Heart left ventricle (tissue), 16 donors: ENCODE data around the gene SH3PXD2A. TPM values are rescaled to one million over a fixed set of nuclear protein-coding genes. Genes with fewer than 3 reads are reported as not detected.

Experiments used
- ATAC-seq, 4 donors: fragments of 200-7000 bp; cut with Tn5 transposase; one replicate each; pipeline ENCODE4 v1.9.1; 2020 to 2022; ENCODE audit warnings: moderate library complexity in 4 of 4, mild to moderate bottlenecking in 3 of 4, moderate number of reproducible peaks in 1 of 4
- DNase-seq, 5 donors: peaks; one replicate each; pipeline ENCODE4 v3.0.0-alpha.2; 2020
- H3K27ac ChIP-seq, 12 donors: fragments of 200-600 bp; sonication (generic) in 4 of 12; one replicate each; pipeline versions ENCODE4 v1.5.0 to v1.8.0; 2016 to 2022; ENCODE audit warnings: mild to moderate bottlenecking in 2 of 12
- H3K27me3 ChIP-seq, 9 donors: fragments of 200-600 bp; sonication (generic) in 2 of 9; one replicate each; pipeline versions ENCODE4 v1.5.1 to v1.8.0; 2016 to 2022; ENCODE audit warnings: mild to moderate bottlenecking in 3 of 9
- H3K36me3 ChIP-seq, 9 donors: fragments of 200-600 bp; sonication (generic) in 2 of 9; one replicate each; pipeline versions ENCODE4 v1.5.0 to v1.8.0; 2018 to 2022; ENCODE audit warnings: mild to moderate bottlenecking in 2 of 9
- H3K4me1 ChIP-seq, 12 donors: fragments of 200-600 bp; sonication (generic) in 4 of 12; one replicate each; pipeline versions ENCODE4 v1.5.0 to v1.8.0; 2016 to 2022; ENCODE audit warnings: mild to moderate bottlenecking in 3 of 12
- H3K4me3 ChIP-seq, 12 donors: fragments of 200-600 bp; sonication (generic) in 4 of 12; one replicate each; pipeline versions ENCODE4 v1.5.0 to v1.8.0; 2017 to 2022; ENCODE audit warnings: mild to moderate bottlenecking in 9 of 12, moderate library complexity in 4 of 12
- H3K9me3 ChIP-seq, 12 donors: fragments of 200-600 bp; sonication (generic) in 4 of 12; one replicate each; pipeline versions ENCODE4 v1.5.0 to v1.8.0; 2016 to 2022; ENCODE audit warnings: mild to moderate bottlenecking in 1 of 12
- POLR2A ChIP-seq, 2 donors: fragments of 450-650 bp; IDR thresholded peaks; one replicate each; pipeline ENCODE4 v1.6.1; 2017; ENCODE audit warnings: antibody characterized with exemption in 2 of 2, mild to moderate bottlenecking in 2 of 2, moderate library complexity in 2 of 2
- WGBS, 4 donors: extraction: QIAGEN DNeasy Blood & Tissue Kit in 2 of 4; methylation state at CpG; one replicate each; pipeline versions ENCODE4 v1.1.5 to v1.1.7; 2013 to 2018; 5-methylcytosine and 5-hydroxymethylcytosine counted together
- intact Hi-C, 10 donors: fragments of 100-400 bp; cut with DNase I; formaldehyde crosslinking; loops; one replicate each; pipeline versions ENCODE4 v1.11.1 to v1.14.2; 2022
- polyA plus RNA-seq, 2 donors: library from polyadenylated mRNA; stranded (reverse); fragments of 200-250 nt; gene quantifications; one replicate each; pipeline ENCODE4 v1.2.3, GENCODE V29; 2013
- total RNA-seq, 9 donors: library from RNA; depleted of rRNA in 2 of 9; stranded (reverse); fragments of >200 nt in 2 of 9; fragmentation: NEBNext Ultra II Directional in 3 of 9; extraction: Animal tissue kit (Norgen Biotek cat#: 25700) in 3 of 9; gene quantifications; one replicate each; pipeline versions ENCODE4 v1.1.0 to v1.2.4, GENCODE V29; 2016 to 2023
- TF ChIP-seq, protein P1 (sequence below), 12 donors: fragments of 200-600 bp; sonication (generic) in 4 of 12; IDR thresholded peaks; one replicate each; pipeline versions ENCODE4 v1.5.0 to v1.8.0; 2018 to 2022; ENCODE audit warnings: antibody characterized with exemption in 12 of 12, mild to moderate bottlenecking in 5 of 12
- donor health status: ischemic (EF 13 %, LVEDD 7.1; RV severe dilation, severe dysfunction).
- donor health status: healthy with polysubstance abuse.
- donor health status: DM: no; HTN: yes; CAD: no.
- donor health status: DM: no; HTN: no; CAD: no.
- donor health status: ischemic (EF 25% LVEDD 6.9; RV normal size, moderate dysfunction).
- donor health status: ischemic (EF 25% LVEDD 5.7; RV mildly dilated, moderate dysfunction).
- donor health status: healthy.
- donor health status: DM: yes; HTN: yes; CAD: no.
- donor health status: ischemic (EF 35%, LVEDD 5.7; RV mildly dilated, moderate dysfunction).
- donor health status: nonischemic (EF 11% LVEDD 7.7; RV severe dilation, severe dysfunction).
- donor health status: DM: yes; HTN: yes; CAD: no.
- donor health status: PGD.
- donor health status: ischemic (EF 29% LVEDD 5.4; RV normal size, mild dysfunction).
- donor health status: nonischemic (EF 23%, LVEDD 6.1; RV moderate dilation, normal function).

The SH3PXD2A gene
- total and polyA plus RNA-seq, 11 donors: 11.8 to 43.4 (median 31.1) TPM

DNA sequence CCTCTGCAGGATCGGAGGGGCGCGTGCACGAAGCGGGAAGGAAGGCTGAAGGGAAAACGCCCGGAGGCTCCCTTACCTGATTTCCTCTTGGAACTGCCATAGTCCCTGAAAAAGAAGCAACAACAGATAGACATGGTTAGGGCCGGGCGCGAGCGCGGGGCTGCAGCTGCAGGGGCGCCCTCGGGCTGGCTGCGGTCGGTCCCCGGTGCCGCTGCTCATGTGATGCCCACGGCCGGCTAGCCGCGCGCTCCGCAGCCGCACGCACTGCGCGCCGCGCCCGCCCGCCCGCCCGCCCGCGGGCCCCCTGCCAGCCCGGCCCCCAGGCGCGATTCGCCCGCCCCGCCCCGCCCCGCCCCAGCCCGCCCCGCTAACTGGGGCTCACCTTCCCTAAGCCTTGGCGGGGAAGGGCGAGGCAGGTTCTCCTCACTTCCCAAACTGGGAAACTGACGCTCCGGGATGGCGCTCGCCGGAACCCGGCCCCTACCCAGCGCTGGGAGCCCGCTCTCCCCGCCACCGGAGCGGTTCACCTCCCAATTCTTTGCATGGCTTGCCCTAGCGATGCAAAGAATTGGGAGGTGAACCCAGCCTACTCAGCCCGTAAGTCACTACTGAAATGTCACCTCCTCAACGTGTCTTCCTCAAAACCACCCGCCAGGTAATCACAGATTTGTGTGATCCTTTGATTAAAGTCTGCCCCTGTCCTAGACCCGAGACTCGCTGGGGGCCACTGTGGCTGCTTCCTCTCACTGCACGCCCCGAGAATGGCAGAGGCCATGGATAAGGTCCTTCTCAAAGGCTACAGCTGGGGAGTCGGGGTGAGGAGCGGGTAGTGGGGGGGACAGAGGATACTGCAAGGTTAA, 162.2 kb downstream of the SH3PXD2A start:
- DNase-seq (peak in 1 of 5 donors; percentile 26), ATAC-seq (no peak)
- peaks cover 0 to 3% (median 0%) of the 10 kb centered on the region in 9 donors for H3K27me3 ChIP-seq
- H3K27ac ChIP-seq: no peak overlapping the region
- H3K4me3 ChIP-seq: peak overlapping the region in 9 of 12 donors; percentile 20 to 49 (median 45)
- intact Hi-C loops: no loop called here
- 15 to 50% (median 34%) methylated on average over 13 to 69 of the region's 69 CpGs for WGBS, 4 donors
- no peaks in the 10 kb centered on the region for H3K36me3 ChIP-seq
- H3K9me3 ChIP-seq: no peaks in the 10 kb centered on the region
- peaks cover 0 to 42% (median 21%) of the 10 kb centered on the region in 12 donors for H3K4me1 ChIP-seq
- TF ChIP-seq POLR2A (IDR thresholded peaks at IDR 0.05): no peak
- TF ChIP-seq, protein P1, sequence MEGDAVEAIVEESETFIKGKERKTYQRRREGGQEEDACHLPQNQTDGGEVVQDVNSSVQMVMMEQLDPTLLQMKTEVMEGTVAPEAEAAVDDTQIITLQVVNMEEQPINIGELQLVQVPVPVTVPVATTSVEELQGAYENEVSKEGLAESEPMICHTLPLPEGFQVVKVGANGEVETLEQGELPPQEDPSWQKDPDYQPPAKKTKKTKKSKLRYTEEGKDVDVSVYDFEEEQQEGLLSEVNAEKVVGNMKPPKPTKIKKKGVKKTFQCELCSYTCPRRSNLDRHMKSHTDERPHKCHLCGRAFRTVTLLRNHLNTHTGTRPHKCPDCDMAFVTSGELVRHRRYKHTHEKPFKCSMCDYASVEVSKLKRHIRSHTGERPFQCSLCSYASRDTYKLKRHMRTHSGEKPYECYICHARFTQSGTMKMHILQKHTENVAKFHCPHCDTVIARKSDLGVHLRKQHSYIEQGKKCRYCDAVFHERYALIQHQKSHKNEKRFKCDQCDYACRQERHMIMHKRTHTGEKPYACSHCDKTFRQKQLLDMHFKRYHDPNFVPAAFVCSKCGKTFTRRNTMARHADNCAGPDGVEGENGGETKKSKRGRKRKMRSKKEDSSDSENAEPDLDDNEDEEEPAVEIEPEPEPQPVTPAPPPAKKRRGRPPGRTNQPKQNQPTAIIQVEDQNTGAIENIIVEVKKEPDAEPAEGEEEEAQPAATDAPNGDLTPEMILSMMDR (IDR thresholded peaks at IDR 0.05): no peak

DNA sequence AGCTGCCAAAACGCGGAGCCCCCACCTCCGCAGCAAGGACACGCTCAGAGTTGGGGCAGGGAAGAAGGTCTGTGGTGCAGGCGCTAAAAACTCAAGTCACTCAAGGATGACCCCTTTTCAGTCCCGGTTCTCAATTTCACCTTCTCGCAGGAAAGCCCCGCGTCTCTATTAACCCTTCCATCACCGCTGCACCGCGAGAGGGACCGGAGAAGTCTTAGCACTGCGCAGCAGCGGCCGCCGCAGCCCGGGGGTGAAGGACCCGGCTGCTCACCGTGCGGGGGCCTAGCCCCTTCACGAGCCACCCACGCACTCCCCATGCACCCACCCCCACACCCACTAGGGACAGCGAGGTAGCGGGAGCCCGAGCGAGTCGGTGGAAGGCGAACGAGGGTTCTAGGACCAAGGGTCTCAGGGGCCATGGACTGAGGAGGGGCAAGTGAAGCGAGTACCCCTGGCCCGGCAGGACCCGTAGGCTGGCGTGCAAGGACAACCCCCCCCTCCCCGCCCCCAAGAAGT, 162.9 kb downstream of the SH3PXD2A start:
- ATAC-seq (no peak), DNase-seq (no peak)
- peak overlapping the region in 8 of 12 donors; percentile 22 to 49 (median 42) for H3K4me3 ChIP-seq
- no peaks in the 10 kb centered on the region for H3K9me3 ChIP-seq
- 54 to 65% (median 62%) methylated on average over 32 to 35 of the region's 35 CpGs for WGBS, 4 donors
- intact Hi-C loops: no loop called here
- peaks cover 0 to 3% (median 0%) of the 10 kb centered on the region in 9 donors for H3K27me3 ChIP-seq
- H3K4me1 ChIP-seq: peaks cover 0 to 42% (median 21%) of the 10 kb centered on the region in 12 donors
- no peaks in the 10 kb centered on the region for H3K36me3 ChIP-seq
- no peak overlapping the region for H3K27ac ChIP-seq
- no peak for TF ChIP-seq POLR2A (IDR thresholded peaks at IDR 0.05)
- TF ChIP-seq, protein P1 (IDR thresholded peaks at IDR 0.05): no peak

DNA sequence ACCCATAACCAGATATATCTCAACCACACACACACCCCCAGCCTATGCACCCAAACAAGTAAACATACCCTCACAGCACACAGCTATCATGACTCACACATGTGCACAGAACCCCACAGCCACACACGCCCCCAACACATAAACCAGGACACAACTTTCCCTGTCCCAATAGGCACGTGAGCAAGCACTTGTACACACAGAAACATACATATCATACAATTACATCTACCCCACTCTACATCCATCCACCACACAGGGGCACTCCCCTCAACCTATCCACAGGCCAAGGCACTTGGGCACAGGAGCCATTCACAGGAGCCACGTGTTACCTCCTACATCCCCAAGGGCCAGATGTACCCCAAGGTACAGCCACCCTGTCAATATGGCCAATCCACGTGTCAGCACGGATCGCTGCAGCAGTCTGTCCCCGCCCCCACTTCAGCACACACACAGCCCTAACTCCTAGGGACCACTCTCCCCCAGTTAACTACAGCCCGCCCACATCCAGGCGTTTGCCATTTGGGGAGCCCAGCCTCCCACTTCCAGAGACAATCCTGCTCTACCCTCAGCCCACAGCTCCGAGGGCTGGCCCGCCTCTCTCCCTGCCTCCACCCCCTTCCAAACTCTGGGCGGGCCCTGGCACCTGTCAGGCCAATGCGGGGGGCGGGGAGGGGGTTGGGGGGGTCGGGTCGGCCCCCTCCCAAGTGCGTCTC, 163.5 kb downstream of the SH3PXD2A start:
- DNase-seq: peak in 1 of 5 donors; percentile 18
- no peaks in the 10 kb centered on the region for H3K9me3 ChIP-seq
- intact Hi-C loops: no loop called here
- peaks cover 0 to 37% (median 19%) of the 10 kb centered on the region in 12 donors for H3K4me1 ChIP-seq
- no peak overlapping the region for H3K27ac ChIP-seq
- 71 to 82% (median 76%) methylated on average over 16 to 17 of the region's 17 CpGs for WGBS, 4 donors
- ATAC-seq: no peak
- H3K27me3 ChIP-seq: peaks cover 0 to 3% (median 0%) of the 10 kb centered on the region in 9 donors
- no peaks in the 10 kb centered on the region for H3K36me3 ChIP-seq
- TF ChIP-seq, protein P1 (IDR thresholded peaks at IDR 0.05): no peak
- no peak for TF ChIP-seq POLR2A (IDR thresholded peaks at IDR 0.05)
- H3K4me3 ChIP-seq: peak overlapping the region in 2 of 12 donors; percentile 46 to 49

DNA sequence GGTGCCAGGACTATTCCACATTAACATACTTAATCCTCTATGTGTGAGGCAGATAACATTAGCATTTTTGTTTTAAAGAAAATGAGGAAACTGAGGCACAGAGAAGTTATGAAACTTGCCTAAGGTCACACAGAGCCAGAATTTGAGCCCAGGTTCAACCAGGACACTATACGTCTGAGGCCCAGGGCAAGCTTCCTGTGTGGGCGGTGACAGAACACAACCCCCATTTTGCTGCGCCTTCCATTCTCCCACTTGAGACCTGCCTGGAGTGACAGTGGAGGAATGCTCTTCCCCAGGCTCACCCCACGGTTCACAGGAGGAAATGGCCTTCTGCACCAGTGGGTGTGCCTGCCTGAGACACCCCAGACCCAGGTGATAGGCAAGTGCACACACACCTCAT, 164.1 kb downstream of the SH3PXD2A start:
- no peaks in the 10 kb centered on the region for H3K9me3 ChIP-seq
- ATAC-seq: no peak
- H3K27ac ChIP-seq: no peak overlapping the region
- H3K36me3 ChIP-seq: no peaks in the 10 kb centered on the region
- no peak overlapping the region for H3K4me3 ChIP-seq
- no peak for DNase-seq
- H3K27me3 ChIP-seq: peaks cover 0 to 3% (median 0%) of the 10 kb centered on the region in 9 donors
- intact Hi-C loops: no loop called here
- 76 to 82% (median 79%) methylated on average over 4 of the region's 4 CpGs for WGBS, 4 donors
- TF ChIP-seq, protein P1 (IDR thresholded peaks at IDR 0.05): no peak
- TF ChIP-seq POLR2A (IDR thresholded peaks at IDR 0.05): no peak
- peaks cover 0 to 31% (median 13%) of the 10 kb centered on the region in 12 donors for H3K4me1 ChIP-seq
